GM19468 (cell line): Measurements from ENCODE around the gene ADK.
"Not testable (repeated sequence)": the region's sequence is repeated elsewhere in the genome, so short reads cannot be mapped to it uniquely, and the experiment has no call there.

Experiments used
- ATAC-seq: cut with Tn5 transposase; IDR thresholded peaks from one replicate; pipeline ENCODE4 v1.9.1; 2021; ENCODE audit warnings: mild to moderate bottlenecking, moderate library complexity, moderate number of reproducible peaks; ENCODE audit not compliant: unreplicated experiment; ENCODE audit errors: extremely low read depth

The ADK gene

DNA sequence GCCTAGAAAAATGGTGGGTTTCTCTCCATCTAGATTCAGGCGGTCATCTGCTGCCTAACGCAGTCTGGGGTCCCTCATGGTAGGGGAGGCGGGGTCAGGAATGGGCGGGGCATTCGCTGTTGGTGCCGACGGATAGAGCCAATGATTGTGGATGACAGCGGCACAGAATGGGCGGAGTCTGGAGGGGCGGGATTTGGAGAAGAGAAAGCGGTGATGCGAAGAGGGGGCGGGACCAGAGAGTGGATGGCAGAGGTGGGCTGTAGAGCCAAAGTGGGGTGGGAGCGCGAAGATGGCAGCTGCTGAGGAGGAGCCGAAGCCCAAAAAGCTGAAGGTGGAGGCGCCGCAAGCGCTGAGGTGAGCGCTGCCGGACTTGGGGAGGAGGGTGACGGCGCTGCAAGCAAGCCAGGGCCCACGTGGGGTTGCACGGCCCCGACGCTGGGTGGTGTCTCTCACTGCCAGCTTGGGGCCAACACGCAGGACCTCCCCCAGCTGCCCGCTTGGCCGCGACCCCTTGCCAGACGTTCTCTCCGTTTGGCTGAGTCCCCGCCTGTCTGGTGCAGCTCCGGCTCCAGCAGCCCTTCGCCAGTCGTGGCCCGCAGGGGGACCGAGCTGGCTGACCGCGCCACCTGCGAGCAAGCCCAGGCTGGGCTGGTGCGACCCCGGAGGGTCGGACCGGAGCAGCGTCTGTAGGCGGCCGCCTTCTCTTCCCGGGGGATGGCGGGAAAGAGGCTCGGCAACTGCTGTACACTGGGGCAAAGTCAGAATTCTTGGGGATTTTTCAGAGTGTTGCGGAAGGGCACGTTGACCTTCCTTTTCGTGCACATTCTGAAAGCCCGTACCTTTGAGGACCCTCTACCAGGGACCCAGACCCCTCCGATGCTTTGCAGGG, at the start of gene ADK:
Gene ADK, plus strand, starts transcription at position 232 of the 889 bp plus-strand sequence. Its CDS starts 58 bp downstream, at position 290.
- ATAC-seq = peak; percentile 41

DNA sequence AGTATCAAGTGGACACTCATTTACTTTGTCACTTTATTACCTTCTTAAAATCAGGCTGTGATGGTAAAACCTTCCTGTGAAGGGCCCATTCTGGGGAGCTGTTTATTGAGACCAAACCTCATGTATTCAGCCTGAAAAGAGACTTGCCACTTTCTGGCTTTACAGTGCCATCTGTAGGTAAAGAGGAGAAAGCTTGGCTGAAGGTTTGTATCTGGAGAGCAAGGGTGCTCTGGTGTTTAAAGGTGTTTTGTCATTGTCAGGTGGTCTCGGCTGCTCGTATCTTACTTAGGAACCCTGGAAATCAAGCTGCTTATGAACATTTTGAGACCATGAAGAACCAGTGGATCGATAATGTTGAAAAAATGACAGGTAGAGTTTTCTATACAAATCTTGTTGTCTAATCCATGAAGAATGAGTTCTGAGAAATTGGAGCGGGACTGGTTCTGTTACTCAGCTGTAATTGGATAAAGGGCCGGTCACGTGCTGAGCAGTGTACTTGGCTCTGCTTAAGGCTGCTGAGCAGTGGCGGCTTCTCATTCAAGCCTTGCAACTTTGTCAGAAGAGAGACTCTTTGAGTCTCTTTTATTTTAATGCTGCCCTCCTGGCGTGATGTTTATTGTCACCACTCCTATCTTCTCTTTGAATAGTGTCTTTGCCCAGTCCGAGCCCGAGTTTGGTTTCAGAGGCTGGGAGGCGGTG, 47.3 kb upstream of the ADK start:
- no peak for ATAC-seq

DNA sequence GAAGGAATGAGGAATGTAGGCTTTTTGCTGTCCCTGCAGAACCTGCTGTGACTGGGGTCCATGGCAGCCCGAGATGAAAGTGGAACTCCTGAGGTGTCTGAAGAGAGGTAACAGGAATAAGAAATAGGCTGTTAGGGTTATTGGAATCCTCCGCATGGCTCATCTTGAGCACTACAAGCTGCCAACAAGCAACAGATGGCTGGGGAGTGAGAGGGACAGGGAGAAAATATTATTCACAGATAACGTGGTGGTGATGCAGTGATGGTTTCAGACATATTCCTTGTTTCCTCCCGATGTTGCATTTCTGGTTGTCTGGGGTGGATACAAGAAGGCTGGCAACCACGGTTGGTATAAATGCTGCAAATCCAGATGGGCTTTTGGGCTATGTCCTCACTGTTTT, 46.5 kb upstream of the ADK start:
- no peak for ATAC-seq

DNA sequence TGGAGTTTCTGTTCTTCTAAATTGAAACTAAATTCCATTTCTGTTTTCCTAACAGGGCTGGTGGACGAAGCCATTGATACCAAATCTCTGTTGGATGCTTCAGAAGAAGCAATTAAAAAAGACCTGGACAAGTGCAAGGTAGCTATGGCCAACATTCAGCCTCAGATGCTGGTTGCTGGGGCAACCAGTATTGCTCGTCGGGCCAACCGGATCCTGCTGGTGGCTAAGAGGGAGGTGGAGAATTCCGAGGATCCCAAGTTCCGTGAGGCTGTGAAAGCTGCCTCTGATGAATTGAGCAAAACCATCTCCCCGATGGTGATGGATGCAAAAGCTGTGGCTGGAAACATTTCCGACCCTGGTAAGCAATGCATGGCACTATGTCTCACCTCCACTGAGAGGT, 46.0 kb upstream of the ADK start:
- no peak for ATAC-seq

DNA sequence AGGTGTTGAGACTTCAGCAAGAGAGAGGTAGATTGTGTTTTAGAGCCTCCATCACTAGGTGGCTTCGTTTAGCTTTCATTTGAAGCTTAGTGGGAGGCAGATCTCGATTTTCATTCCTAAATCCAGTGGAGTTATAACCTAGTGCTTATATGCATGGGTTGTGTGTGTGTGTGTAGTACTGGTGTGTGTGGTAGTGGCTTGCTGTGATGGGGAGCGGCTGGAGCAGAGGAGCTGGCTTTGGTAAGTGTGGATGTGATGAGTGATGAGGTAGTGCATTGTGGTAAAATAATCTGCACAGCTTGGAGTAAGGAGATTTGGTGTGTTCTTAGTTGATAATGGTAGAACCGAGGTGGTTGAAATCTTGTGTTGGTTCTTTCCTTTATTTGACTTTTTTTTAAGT, 43.6 kb upstream of the ADK start:
- ATAC-seq = no peak

DNA sequence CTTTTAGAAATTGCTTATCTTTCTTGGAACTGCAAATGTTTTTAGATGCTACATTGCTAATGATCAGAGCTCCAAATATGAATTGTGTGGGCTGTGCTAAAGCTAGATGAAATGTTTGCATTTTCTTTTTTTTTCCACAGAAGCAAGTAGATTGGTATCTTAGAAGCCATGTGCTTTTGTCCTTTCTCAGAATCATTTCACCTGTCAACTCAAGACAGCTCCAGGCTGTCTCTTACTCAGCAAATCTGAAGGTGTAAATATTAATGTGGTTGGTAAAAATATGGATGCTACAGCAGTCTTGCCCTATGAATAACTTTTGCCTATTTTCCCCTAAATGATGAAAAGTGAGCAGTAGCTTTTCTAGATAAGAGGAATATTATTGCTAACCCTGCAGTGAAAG, 41.6 kb upstream of the ADK start:
- no peak for ATAC-seq

DNA sequence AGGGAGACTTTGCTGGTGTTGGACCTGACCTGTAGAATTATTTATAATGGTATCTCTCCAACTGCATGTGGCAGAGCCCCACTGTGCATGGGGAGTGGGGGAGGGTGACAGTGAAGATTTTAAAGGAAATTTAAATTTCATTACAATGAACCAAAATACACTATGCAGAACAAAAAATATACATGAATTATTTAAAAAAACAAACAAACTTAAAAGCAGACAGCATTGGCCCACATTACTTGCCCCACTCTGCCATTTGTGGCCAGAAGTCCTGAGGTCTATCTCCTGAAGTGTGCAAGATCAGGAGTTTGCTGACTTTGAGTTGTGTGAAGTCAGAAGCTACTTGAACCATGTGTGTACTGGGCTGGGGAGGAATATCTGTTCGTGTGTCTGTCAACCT, 40.9 kb upstream of the ADK start:
- no peak for ATAC-seq

DNA sequence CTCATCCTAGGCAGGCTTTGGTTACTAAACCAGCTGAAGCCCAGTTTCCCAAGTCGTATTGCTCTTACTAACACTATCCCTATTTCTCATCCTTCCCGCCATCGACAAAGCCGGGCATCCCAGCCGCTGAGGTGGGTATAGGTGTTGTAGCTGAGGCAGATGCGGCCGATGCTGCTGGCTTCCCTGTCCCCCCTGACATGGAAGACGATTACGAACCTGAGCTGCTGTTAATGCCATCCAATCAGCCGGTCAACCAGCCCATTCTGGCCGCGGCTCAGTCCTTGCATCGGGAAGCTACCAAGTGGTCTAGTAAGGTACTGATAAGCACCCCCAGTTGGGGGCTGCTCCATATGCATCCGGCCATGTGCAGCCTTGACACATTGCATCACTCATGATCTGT, 39.2 kb upstream of the ADK start:
- ATAC-seq = no peak

DNA sequence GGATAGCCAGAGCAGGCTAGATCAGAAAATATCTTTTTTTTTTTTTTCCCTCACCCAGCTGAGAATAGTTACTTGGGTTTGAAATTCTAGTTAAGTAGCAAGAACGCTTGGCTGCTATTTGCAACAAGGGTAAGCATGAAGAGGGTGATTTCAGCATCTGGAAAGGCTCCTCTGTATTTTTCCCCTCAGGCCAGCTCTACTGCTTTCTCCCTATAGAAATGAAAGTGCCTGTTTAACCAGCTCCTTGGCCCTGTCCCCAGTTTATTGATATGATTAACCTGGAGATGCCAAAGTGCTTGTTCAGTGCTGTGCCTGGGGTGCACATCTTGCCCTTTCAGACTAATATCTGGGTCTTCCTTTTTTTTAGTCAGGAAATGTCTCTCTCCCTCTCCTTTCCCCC, 37.5 kb upstream of the ADK start:
- no peak for ATAC-seq

DNA sequence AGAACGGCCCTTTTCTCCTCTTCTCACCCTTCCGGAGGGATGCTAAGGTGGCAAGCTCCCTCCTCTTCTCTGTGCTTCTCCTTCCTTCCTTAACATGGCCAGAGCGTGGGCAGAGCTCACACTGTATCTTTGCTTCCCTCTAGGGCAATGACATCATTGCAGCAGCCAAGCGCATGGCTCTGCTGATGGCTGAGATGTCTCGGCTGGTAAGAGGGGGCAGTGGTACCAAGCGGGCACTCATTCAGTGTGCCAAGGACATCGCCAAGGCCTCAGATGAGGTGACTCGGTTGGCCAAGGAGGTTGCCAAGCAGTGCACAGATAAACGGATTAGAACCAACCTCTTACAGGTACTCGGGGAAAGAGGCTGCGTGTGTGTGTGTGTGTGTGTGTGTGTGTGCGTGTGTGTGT, 37.0 kb upstream of the ADK start:
- ATAC-seq = no peak

DNA sequence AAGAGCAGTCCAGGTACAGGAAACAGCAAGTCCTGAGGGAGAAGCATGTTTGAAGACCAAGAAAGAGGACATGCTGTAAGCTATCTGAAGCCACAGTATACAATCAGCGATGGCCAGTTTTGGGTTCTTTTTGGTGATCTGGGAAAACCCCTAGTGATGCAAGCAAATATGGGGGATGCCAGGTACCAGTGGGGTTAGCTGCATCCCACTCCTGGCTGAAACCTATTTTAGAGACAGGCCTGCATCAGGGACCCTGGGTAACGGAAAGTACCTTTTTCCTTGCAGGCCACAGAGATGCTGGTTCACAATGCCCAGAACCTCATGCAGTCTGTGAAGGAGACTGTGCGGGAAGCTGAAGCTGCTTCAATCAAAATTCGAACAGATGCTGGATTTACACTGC, 33.3 kb upstream of the ADK start:
- ATAC-seq = no peak

DNA sequence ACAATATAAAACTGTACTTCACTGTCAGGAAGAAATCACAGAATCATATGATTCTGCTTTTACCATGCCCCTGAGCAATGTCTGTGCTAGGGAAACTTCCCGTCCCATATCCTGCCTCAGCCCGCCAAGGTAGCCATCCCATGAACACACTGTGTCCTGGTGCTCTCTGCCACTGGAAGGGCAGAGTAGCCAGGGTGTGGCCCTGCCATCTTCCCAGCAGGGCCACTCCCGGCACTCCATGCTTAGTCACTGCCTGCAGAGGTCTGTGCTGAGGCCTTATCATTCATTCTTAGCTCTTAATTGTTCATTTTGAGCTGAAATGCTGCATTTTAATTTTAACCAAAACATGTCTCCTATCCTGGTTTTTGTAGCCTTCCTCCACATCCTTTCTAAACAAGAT, 32.2 kb upstream of the ADK start:
- ATAC-seq = no peak

DNA sequence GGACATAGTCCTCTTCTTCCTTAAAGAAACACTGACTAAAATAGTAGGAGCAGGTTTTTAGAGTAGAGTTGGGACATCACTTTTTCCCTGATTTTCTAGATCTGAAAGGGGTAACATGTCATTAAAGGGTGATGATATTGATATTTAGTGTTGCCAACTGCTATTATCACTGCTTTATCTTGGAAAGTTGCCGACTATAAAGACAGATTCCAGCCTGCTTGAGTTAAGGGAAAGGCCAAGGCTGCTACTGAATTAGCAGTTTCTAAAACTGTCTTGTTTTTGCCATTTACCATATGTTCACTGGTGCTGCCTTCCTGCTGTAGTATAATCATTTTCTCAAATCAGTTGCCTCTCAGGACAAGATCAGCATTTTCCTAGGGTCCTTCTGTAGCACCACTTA, 30.1 kb upstream of the ADK start:
- no peak for ATAC-seq

DNA sequence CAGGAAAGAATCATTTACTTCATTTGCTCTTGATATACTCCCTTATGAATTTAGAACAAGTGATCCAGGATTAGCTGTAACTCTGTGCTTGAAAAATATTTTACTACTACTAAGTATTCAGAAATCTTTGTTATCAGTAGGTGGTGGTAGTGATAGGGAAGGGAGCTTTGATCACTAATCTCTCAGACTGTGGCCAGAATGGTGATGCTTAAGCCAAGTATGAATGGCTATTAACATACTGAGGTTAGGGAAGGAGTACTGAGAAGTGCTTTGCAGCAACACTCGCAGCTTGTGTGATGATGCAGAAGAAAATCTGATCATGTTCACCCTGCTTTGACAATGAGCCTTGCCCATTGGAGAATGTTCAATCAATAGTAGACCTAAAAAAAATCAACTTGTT, 29.7 kb upstream of the ADK start:
- no peak for ATAC-seq

DNA sequence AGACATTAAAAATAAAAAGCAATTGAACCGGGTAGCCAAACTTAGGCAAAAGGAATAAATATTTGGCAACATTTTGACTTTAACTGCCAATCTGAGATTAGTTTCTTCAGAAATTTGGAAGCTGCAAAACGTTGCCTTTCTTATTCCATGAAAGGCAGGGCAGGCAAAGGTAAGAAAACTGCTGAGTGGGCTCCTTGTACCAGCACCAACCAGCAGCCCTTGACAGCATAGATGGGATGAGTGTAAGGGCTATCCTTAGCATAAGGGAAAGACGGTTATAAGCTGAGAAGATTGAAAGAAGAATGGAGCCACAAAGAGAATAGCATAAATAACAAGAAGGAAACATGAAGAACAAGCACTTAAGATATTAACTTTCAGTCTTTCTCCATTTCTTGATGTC, 29.0 kb upstream of the ADK start:
- no peak for ATAC-seq

DNA sequence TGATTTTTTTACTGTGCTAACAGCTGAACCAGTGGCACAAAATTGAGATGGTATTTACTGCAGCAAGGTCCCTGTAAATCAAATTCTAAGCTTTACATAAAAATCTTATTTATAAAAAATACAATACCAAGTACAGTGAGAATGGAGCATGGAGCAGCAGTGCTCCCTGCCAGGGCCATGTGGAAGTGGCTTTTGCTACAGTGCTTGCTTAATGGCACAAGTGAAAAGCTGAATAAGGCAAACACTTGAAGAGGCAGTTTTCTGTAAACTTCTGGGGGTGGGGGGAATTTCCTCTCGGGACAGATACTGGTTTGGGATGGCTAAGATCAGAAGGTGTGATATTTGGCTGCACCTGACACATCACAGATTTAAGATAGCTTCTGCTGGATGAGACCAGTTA, 27.9 kb upstream of the ADK start:
- ATAC-seq = no peak

DNA sequence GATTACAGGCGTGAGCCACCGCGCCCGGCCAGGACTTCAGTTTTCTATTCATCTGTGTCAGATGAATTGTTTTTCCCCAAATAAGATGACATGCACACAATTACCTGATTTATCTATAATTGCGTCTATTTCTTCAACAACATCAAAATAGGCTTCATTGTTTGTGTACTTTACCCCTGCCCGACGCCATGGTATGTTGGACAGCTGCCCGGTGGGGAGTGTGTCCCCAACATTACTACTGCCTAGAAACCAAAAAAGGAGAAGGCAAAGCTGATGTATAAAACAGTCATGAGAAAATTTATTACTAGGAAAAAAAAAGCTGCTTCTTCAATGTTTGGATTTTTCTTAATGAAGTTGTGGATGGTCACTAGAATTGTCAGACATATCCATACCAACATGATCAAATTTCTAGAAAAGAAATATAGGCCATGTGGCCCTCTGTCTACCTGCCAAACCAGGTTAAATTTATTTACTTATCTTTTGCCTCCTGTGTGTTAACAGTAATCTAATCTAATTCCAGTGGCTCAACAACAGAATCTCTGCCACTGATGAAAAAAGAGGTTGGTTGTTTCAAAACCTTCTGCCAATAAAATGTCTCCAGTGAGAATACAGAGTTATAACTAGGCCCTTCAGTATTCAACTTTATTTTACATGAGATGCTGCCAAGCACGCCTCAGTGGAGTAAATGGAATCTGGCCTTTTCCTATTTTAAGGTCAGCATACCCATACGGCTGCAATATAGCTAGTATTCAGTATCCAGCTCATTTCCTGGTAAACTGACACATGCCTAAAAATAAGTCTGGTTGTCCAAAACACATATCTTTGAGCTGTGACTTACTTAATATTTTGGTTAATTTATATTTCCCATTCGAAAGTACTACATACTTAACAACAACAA, 16.8 kb upstream of the ADK start:
- ATAC-seq = no peak

DNA sequence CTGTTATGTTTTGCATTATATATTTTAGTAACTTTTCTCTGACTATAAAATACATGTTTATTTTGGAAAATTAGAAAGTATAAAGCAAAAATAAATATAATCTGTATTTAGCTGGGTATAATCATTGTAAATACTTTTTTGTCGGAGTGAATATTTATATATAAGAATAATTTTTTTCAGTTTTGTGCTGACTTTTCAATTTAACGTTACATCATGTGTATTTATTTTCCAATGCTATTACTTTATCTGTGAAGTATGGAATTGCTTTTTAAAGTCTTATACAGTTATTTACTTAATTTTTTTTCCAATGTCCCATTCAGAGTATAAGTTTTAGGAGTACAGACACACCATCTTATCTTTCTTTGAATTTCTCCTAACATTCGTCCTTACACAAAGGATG, 15.6 kb upstream of the ADK start:
- no peak for ATAC-seq

DNA sequence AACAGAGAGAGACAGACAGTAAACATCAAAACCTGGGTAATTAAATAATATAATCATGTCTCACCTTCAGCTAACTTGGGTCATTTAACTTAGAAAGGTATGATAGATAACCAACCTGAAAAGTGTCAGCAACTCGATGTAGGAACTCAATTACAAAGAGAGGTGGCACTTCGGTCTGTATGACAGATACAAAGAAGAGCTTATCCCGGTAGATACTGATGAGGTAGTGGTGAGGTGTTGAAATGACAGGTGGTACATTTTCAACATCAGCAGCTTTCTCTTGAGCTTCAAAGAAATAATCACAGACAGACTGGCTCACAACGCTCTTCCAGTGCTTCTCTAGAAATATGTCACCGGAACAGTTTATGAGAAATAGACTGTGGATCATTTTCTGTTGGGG, 13.0 kb upstream of the ADK start:
- no peak for ATAC-seq

DNA sequence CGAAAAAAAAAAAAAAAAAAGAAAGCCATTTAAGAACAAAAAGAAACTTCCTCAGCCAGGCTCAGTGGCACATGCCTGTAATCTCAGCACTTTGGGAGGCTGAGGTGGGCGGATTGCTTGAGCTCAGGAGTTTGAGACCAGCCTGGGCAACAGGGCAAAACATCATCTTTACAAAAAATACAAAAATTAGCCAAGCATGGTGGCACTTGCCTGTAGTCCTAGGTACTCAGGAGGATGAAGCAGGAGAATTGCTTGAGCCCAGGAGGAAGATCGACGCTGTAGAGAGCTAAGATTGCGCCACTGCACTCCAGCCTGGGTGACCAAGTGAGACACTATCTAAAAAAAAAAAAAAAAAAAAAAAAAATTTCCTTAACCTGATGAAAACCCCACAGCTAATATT, 12.4 kb upstream of the ADK start:
- ATAC-seq = not testable (repeated sequence)

DNA sequence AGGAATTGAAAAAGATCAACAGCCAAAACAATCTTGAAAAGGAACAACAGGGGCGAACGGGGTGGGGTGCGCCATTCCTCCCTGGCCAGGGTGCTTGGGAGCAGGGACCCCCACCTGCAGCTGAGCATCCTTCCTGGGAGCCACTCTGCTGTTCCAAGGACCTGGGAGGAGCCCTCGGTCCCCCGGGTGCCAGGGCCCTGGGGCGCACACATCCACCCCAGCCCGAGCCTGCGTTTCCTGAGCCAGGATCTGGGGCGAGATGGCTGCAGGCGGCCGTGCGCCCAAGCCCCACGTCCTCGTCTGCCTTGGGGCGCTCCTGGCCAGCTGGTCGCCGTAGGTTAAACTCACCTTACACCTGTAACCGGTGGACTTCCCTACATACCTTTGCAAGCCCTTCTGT, 11.0 kb upstream of the ADK start:
- no peak for ATAC-seq
